ENCODE data around the gene XYLB. TPM values are rescaled to one million over a fixed set of nuclear protein-coding genes. Genes with fewer than 3 reads are reported as not detected.

The XYLB gene
- total and polyA plus RNA-seq, 2 of the 13 experiments (the other 11 are each of a cell fraction or from before 2014, with no cell fraction given) = 25.9 to 30.0 TPM

DNA sequence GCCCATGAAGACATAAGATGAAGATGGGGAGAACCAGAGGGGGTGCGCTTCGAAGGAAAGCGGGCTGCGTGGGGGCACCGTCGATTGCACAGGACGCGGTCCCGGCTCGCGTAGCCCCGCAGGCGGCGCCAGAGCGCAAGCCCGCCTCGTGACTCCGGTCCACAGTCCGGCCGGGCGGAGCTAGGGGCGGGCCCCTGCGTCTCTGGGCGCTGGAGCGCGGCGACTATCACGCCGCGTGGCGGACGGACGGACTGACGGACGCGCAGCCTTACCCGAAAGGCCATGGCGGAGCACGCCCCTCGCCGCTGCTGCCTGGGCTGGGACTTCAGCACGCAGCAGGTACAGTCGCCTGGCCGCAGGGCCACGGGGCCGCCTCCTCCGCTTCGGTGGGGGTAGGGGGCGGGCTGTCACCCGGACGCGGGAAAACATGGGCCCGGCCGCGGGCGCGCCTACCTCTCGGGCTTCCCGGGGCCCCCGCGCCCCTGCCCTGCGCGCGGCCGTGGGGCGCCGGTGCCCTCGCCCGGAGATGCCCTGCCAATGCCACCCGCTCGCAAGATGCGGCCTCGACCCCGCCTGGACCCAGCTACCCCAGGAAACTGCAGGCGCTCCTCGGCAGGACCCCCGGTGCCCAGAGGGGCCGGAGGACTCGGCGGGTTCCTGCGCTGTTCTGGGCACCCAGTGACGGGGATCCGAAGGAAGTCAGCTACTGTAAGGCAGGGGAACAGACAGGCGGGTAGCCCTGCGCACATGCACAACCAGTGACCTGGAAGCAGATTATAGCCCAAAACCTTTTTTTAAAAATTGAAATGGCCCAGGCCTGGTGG, at the start of gene XYLB (continued):
- TF ChIP-seq, protein P1, sequence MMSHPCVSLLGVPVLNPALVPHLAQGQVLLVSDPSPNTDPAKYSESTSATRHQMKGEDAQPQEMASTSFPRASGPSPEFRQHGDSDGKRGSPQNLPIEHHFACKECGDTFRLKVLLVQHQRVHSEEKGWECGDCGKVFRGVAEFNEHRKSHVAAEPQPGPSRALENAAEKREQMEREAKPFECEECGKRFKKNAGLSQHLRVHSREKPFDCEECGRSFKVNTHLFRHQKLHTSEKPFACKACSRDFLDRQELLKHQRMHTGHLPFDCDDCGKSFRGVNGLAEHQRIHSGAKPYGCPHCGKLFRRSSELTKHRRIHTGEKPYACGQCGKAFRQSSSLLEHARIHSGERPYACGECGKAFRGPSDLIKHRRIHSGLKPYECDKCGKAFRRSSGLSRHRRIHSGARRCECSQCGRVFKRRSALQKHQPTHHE (CRISPR knock-in tag; IDR thresholded peaks at IDR 0.05; ENCODE audit: borderline replicate concordance) = peak; percentile 47; the same call in 1 of the 2 replicates
- TF ChIP-seq RORA (CRISPR knock-in tag; IDR thresholded peaks at IDR 0.05) (no peak), ZNF747 (CRISPR knock-in tag; IDR thresholded peaks at IDR 0.05; ENCODE audit: borderline replicate concordance) (peak; percentile 96; the same call in 1 of the 2 replicates), CCAR2 (optimal IDR thresholded peaks at IDR 0.05; ENCODE audit: low read depth, low read length) (no peak), NBN (conservative IDR thresholded peaks at IDR 0.05) (no peak), DMAP1 (CRISPR knock-in tag; IDR thresholded peaks at IDR 0.05) (peak; percentile 97), KLF15 (CRISPR knock-in tag; IDR thresholded peaks at IDR 0.05; ENCODE audit: borderline replicate concordance) (peak; percentile 87), ZNF234 (CRISPR knock-in tag; conservative IDR thresholded peaks at IDR 0.05) (peak; percentile 99), ZNF17 (CRISPR knock-in tag; IDR thresholded peaks at IDR 0.05) (peak; percentile 90; the same call in 1 of the 2 replicates), GPN1 (CRISPR knock-in tag; IDR thresholded peaks at IDR 0.05; ENCODE audit: borderline replicate concordance) (no peak), KLF13 (CRISPR knock-in tag; IDR thresholded peaks at IDR 0.05) (peak; percentile 95), BORCS8-MEF2B (CRISPR knock-in tag; IDR thresholded peaks at IDR 0.05) (peak; percentile 92), NFKBIZ (CRISPR knock-in tag; IDR thresholded peaks at IDR 0.05) (0 out of 2 replicates have a peak, but pooled peaks have one; percentile 64), ZNF350 (CRISPR knock-in tag; IDR thresholded peaks at IDR 0.05; ENCODE audit: borderline replicate concordance, low read depth) (peak; percentile 87)
- TF ChIP-seq, protein P2, sequence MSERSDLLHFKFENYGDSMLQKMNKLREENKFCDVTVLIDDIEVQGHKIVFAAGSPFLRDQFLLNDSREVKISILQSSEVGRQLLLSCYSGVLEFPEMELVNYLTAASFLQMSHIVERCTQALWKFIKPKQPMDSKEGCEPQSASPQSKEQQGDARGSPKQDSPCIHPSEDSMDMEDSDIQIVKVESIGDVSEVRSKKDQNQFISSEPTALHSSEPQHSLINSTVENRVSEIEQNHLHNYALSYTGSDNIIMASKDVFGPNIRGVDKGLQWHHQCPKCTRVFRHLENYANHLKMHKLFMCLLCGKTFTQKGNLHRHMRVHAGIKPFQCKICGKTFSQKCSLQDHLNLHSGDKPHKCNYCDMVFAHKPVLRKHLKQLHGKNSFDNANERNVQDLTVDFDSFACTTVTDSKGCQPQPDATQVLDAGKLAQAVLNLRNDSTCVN (CRISPR knock-in tag; IDR thresholded peaks at IDR 0.05; ENCODE audit: borderline replicate concordance) = peak; percentile 83
- TF ChIP-seq, protein P3, sequence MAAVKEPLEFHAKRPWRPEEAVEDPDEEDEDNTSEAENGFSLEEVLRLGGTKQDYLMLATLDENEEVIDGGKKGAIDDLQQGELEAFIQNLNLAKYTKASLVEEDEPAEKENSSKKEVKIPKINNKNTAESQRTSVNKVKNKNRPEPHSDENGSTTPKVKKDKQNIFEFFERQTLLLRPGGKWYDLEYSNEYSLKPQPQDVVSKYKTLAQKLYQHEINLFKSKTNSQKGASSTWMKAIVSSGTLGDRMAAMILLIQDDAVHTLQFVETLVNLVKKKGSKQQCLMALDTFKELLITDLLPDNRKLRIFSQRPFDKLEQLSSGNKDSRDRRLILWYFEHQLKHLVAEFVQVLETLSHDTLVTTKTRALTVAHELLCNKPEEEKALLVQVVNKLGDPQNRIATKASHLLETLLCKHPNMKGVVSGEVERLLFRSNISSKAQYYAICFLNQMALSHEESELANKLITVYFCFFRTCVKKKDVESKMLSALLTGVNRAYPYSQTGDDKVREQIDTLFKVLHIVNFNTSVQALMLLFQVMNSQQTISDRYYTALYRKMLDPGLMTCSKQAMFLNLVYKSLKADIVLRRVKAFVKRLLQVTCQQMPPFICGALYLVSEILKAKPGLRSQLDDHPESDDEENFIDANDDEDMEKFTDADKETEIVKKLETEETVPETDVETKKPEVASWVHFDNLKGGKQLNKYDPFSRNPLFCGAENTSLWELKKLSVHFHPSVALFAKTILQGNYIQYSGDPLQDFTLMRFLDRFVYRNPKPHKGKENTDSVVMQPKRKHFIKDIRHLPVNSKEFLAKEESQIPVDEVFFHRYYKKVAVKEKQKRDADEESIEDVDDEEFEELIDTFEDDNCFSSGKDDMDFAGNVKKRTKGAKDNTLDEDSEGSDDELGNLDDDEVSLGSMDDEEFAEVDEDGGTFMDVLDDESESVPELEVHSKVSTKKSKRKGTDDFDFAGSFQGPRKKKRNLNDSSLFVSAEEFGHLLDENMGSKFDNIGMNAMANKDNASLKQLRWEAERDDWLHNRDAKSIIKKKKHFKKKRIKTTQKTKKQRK (IDR thresholded peaks at IDR 0.05; ENCODE audit: low read length) = no peak
- TF ChIP-seq, protein P4, sequence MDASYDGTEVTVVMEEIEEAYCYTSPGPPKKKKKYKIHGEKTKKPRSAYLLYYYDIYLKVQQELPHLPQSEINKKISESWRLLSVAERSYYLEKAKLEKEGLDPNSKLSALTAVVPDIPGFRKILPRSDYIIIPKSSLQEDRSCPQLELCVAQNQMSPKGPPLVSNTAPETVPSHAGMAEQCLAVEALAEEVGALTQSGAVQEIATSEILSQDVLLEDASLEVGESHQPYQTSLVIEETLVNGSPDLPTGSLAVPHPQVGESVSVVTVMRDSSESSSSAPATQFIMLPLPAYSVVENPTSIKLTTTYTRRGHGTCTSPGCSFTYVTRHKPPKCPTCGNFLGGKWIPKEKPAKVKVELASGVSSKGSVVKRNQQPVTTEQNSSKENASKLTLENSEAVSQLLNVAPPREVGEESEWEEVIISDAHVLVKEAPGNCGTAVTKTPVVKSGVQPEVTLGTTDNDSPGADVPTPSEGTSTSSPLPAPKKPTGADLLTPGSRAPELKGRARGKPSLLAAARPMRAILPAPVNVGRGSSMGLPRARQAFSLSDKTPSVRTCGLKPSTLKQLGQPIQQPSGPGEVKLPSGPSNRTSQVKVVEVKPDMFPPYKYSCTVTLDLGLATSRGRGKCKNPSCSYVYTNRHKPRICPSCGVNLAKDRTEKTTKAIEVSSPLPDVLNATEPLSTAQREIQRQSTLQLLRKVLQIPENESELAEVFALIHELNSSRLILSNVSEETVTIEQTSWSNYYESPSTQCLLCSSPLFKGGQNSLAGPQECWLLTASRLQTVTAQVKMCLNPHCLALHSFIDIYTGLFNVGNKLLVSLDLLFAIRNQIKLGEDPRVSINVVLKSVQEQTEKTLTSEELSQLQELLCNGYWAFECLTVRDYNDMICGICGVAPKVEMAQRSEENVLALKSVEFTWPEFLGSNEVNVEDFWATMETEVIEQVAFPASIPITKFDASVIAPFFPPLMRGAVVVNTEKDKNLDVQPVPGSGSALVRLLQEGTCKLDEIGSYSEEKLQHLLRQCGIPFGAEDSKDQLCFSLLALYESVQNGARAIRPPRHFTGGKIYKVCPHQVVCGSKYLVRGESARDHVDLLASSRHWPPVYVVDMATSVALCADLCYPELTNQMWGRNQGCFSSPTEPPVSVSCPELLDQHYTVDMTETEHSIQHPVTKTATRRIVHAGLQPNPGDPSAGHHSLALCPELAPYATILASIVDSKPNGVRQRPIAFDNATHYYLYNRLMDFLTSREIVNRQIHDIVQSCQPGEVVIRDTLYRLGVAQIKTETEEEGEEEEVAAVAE (CRISPR knock-in tag; IDR thresholded peaks at IDR 0.05; ENCODE audit: borderline replicate concordance) = peak; percentile 79

All from HepG2 (cell line).